OCI-M2 (cell line): ENCODE results near the gene SLC26A1.
"Not testable (repeated sequence)": the region's sequence is repeated elsewhere in the genome, so short reads cannot be mapped to it uniquely, and the experiment has no call there.

Experiments
- DNase-seq: peaks from one replicate; lab custom pipeline; 2025; ENCODE audit not compliant: unreplicated experiment; lab: John Stamatoyannopoulos, UW

Gene SLC26A1

DNA sequence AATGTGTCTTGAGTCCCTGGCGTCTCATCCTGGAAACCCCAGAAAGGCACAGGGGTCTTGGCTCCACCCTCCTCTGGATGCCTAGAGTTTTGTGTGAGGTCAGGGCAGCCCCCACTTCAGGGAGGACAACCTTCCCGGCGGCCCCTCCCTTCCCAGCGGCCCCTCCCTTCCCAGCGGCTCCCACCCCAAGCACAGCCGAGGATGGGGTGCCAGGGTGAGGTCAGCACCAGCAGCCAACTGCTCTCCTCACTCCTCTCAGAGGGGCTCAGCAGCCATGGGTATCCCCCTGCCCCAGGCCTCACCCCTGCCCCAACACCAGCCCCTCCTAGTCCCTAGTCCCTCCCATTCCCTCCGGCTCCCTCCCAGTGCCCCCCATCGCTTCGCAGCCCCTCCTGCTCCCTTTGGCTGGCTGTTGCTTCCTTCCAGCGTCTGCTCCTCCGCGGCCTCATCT, 37.2 kb downstream of the SLC26A1 start:
- no peak for DNase-seq

DNA sequence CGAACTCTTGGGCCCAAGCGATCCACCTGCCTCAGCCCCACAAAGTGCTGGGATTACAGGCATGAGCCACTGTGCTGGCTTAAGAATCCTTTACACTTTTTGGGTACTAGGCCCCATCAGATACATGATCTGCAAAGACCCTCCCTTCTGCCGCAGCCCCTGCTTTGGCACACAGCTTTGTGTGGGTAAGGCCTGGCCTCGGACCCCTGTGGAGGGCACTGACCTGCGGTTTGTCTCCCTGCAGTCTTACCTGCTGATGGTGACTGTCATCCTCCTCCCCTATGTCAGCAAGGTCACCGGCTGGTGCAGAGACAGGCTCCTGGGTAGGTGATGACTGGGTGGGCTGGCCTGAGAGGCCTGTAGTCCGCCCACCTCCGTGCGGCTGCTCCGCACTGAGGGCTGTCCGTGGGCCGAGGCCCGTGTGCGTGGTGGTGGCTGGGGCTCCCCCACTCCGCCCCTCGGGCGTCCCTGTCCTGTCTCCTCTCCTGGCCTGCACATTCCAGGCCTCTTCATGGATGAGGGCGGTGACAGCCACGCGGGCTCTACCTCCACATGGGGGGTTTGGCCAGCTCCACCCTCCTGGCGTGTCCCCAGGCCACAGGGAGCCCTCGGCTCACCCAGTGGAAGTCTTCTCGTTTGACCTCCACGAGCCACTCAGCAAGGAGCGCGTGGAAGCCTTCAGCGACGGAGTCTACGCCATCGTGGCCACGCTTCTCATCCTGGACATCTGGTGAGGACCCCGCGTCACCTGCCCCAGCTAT, 37.9 kb downstream of the SLC26A1 start:
- DNase-seq = no peak

DNA sequence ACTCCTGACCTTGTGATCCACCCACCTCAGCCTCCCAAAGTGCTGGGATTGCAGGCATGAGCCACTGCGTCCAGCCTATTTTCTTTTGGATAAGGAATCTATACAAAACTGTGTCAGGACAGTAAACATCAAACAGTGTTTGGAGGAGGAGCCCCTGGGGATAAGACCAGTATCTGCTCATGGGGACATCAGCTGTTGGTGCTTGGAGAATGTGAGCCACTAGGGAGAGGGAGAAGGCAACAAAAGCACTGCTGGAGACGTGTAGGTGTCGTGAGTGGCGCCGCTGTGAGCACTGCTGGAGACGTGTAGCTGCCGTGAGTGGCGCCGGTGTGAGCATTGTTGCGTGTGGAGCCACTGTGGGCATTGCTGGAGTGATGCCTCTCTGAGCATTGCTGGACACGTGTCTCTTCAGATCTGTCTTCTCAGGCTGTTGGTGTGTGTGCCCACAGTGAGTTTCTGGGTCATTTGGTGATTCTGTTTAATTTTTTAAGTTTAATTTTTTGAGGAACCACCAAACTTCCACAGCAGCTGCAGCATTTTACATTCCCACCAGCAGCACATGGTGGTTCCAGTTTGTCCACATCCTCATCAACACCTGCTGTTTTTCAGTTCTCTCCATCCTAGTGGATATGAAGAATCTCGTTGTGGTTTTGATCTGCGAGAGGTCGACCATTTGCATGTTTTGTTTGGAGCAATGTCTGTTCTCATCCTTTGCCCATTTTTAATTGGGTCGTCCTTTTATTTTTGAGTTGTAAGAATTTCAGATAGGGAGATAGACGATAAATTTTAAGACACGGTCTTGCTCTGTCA, 38.8 kb downstream of the SLC26A1 start:
- DNase-seq = no peak

DNA sequence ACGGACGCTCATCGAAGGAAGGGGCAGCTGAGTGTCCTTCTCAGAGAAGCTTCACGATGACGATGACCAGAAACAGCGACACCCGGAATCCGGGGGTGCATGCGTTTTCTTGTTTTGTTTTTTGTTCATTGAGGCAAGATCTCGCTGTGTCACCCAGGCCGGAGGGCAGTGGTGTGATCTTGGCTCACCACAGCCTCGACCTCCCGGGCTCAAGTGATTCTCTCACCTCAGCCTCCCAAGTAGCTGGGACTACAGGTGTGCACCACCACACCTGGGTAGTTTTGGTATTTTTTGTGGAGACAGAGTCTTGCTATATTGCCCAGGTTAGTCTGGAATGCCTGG, 39.7 kb downstream of the SLC26A1 start:
- DNase-seq = no peak

DNA sequence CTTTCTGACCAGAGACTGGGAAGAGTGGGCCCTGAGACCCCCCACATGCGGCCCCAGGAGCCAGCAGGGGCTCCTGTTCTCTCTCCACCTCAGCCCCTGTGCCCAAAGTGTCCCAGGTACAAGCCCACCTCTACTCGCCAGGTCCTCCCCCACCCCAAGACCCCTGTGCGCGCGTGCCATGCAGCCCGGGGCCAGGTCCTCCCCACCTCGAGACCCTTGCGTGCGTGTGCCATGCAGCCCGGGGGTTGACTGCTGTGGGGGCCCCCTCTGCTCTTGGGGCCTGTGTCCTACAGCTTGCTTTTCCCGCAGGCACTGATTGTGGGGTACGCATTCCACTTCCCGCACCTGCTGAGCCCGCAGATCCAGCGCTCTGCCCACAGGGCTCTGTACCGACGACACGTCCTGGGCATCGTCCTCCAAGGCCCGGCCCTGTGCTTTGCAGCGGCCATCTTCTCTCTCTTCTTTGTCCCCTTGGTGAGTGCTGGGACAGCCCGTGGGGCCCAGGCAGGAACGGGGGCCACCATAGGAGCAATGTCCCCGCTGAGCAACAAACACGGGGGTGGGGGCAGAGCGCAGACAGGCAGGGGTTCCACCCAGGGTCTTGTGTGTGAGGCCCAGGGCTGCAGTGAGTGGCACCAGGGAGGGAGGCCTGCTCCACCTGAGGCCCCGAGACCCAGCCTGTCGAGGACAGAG, 40.2 kb downstream of the SLC26A1 start:
- no peak for DNase-seq

DNA sequence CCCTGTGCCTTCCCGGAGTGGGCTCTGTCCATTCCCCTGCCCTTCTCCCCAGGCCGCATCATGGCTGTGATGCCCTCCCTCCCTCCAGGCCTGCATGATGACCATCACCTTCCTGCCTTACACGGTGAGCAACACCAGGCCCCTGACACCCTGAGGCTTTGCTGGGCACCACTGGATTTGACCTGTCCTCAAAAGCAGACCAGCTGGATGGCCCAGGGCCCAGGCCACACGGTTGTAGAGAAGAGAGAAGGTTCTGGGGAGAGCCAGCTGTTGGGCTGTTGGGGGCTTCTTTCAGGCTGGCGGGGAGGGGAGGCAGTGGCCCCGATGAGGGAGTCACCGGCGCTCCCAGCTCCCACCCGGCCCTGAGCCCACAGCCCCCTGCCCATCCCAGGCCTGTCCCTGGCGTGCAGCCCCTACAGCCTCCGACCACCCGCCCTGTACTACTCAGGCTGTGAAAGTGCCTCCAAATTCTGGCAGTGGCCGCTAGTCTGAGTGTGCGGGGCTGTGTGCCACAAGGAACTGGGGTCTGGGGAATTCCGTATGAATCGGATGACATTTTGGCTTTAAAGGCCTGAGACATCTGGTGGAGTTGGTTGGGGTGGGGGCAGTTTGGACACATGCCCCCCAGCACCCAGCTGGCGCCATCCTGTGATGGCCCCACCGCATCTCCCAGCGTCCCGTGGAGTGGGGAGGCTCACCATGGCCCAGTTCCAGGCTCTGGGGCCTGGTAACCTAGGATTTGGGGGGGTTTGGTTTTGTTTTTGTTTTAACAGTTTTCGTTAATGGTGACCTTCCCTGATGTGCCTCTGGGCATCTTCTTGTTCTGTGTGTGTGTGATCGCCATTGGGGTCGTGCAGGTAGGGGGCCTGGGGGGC, 41.4 kb downstream of the SLC26A1 start:
- no peak for DNase-seq

DNA sequence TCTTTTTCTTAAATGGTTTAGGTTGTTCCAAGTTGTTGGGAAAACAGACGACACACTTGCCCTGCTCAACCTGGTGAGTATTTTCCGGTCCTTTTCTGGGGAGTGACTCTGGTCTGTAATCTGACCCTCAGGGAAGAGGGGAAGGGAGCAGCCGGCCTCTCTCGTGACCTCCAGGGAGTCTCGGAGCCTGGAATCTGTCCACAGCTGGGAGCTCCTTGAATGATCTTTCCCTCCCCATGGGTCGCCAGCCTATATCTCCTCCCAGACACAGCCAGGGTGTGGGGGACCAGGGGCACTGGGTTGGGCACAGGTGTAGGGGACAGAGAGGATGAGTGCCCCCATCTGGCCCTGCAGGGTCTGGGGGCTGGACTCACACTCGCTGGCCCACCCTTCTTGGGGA, 42.0 kb downstream of the SLC26A1 start:
- DNase-seq = no peak

DNA sequence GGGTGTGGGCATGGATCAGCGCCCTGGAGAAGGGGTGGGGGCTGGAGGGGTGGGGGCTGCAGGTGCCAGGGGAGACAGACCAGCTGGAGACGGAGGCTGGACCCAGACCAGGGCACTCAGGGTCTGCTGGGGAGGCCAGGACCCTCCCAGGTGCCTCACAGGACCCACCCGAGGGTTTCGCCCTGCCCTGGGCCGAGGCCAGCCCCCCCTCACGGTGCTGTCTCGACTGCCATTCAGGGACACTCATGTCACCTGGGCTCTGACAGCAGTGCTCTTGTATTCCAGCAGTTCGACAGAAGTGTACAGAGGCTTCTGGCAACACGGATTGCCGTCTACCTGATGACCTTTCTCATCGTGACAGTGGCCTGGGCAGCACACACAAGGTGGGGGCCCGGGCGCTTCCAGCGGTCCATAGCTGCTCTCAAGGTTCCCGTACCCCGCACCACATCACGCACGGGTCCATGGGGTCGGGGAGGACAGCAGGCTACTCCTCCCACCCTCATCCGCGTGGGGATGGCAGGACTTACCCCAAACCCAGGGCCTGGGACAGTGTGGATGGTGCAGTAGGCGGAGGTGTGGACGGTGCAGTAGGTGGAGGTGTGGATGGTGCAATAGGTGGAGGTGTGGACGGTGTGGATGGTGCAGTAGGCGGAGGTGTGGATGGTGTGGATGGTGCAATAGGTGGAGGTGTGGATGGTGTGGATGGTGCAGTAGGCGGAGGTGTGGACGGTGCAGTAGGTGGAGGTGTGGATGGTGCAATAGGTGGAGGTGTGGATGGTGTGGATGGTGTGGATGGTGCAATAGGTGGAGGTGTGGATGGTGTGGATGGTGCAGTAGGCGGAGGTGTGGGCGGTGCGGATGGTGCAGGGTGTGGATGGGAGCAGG, 42.8 kb downstream of the SLC26A1 start:
- DNase-seq = no peak

DNA sequence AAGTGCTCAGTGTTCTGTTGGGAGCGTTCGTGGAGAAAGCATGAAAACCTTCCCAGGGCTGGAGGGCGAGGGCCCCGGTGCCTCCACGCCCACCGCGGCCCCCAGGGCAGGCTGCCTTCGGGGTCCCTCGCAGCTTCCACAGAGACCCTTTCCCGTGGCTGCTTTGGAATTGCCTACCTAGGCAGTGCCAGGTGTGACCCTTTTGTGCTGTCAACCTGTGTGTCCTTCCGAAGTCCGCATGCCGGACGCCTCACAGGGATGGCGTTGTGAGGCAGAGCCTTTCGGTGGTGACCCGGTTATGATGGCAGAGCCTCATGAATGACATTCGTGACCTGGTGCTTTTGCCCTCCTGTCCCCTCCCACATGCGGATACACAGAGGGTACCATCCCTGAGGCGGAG, 43.5 kb downstream of the SLC26A1 start:
- DNase-seq = no peak

DNA sequence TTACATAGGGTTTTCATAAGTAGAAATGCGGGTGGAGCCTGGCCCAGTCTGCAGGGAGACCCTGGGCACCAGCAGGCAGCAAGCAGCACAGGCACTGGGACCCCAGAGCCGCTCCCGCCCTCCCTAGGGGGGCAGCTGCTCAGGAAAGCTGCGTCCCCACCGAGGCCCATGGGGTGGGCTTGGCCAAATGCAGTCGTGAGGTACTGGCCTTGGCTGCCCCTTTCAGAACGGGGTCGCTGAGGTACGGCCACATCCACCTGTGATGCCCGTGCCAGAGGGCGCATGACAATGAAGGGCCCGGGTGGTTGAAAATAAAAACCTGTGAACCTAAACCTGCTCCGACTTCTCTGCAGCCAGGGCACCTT, 44.3 kb downstream of the SLC26A1 start:
- DNase-seq = no peak

DNA sequence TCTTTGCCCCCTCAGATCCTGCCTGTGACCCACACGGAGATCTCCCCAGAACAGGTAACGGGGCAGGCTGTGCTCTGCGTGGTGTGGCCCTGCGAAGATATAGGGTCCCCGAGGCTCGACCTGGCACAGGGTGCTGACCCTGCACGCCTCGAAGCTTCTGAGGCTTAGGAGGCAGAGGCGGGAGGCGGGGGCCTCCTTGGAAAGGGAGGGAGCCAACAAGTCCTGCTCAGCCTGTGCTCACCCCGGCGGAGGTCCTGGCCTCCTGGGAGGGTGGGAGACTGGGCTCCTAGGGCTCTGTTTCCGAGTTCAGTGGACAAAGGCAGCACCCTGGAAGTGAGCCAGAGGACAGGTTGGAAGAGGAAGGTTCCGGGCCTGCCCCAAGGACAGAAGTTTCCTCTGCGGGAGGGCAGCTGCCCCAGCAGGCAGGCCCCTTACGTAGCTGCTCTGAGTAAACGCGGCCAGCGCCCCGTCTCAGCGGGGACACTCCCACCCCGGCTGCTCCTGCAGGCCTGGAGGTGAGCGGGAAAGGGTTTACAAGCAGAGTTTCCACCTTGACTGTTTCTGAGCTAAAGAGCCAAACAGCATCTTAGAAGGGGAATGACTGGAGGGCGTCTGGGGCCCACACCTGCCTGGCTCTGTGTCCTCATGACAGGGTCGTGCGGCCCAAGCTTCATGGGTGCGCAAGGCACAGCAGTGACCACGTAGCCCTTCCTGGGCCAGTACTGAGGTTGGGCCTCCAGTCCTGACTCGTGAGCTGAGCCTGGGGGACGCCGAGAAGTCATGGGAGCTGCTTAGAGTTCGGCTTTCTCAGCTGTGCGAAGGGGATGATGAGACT, 44.9 kb downstream of the SLC26A1 start:
- DNase-seq = no peak

DNA sequence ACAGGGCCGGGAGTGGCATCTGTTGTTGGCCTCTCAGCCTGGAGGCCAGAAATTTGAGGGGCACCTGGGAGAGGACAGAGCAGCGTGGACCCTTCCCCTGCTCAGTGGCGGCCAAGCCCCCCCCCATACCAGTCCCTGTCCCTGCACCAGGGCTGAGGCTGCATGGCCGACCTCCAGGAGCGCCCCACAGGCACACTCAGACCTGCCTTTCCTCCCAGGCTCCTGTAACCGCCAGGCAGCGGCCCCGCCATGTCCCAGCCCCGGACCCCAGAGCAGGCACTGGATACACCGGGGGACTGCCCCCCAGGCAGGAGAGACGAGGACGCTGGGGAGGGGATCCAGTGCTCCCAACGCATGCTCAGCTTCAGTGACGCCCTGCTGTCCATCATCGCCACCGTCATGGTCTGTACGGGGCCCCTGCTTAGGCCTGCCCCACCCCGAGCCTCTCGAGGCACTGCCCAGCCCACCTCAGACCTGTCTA, 45.7 kb downstream of the SLC26A1 start:
- no peak for DNase-seq

DNA sequence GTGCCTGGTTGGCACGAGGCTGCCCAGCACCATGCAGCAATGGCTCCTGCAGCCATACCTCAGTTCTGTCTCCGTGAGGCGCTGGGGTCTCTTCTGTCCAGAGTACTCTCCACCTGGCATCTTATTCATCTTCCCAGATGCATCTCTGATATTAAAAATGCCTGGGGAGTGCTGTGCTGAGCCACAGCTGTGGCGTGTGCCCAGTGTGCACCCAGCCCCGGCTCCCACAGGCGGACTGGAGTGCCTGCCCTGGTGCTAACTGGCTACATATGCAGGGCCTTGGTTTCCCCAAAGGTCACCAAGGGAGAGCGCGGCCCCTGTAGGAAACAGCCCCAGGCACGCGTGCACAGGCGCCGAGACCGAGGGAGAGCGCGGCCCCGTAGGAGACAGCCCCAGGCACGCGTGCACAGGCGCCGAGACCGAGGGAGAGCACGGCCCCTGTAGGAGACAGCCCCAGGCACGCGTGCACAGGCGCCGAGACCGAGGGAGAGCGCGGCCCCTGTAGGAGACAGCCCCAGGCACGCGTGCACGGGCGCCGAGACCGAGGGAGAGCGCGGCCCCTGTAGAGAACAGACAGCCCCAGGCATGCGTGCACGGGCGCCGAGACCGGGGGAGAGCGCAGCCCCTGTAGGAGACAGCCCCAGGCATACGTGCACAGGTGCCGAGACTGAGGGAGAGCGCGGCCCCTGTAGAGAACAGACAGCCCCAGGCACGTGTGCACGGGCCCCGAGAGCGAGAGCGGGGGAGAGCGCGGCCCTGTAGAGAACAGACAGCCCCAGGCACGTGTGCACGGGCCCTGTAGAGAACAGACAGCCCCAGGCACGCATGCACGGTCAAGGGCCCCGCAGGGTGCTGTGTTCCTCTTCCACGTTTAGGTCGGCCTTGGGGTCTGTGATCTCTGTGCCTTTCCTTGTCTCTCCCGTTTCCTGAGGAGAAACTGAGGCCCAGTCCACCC, 46.4 kb downstream of the SLC26A1 start:
- DNase-seq = no peak

DNA sequence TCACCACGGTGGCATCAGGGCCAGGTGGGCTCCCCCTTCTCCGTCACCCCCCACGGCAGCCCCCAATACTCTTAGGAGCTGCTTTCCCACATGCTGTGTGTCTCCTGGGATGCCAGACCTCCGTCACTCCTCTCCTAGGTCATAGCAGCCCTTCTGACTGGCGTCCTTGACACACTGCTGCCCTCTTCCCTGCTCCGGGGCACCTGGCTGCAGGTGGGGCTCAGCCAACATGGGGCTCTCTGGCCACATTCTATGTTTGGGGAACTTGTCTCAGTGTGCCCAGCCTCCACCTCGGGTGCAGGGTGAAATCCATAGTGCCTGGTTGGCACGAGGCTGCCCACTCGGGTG, 47.1 kb downstream of the SLC26A1 start:
- no peak for DNase-seq

DNA sequence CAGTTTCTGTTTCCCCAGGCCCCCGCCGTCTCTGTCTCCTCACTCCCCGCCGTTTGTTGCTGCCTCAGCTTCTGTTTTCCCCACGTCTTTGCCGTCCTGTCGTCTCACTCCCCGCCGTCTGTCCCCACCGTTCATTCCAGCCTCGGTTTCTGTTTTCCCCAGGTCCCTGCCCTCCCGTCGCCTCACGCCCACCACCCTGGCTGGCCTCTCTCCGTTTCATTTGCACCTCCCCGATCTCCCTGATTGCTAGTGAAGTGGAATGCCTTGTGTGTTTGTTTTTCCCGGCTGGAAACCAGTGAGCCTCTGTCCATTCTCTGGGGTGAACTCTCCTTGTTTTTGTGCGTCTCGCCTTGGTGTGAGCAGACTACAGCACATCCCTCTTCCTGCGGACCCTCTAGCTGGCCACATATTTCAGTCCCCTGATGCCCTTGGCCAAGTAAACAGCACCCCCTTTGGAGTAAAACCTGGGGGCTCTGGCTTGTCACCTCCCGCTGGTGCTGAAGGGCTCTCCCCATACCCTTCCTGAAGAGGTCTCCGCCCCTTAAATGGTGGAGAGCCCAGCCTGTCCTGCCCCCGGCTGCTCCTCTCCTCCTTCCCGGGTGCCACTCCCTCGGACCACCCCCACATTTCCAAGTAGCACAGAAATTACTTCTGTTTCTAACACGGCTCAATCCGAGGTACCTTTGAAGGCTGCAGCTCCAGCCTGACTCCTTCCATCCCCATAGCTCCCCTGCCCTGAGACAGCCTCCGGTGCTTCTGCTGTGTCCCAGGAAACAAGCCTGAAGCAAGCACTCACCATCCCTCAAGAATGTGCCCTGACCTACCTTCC, 47.7 kb downstream of the SLC26A1 start:
- DNase-seq = no peak

DNA sequence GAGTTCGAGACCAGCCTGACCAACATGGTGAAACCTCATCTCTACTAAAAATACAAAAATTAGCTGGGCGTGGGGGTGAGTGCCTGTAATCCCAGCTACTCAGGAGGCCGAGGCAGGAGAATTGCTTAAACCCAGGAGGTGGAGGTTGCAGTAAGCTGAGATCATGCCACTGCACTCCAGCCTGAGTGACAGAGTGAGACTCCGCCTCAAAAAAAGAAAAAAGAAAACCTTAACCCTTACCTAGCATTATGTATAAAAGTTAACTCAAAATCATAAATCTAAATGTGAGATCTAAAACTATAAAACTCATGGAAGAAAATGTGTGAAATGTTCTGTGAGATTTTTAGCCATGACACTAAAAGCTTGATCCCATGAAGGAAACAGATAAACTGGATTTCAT, 53.7 kb downstream of the SLC26A1 start:
- not testable (repeated sequence) for DNase-seq
